Subcutaneous adipose tissue (tissue), 4 donors: Measurements from ENCODE around the gene CLIC1. TPM values are rescaled to one million over a fixed set of nuclear protein-coding genes. Genes with fewer than 3 reads are reported as not detected.

ENCODE experiments used
- total RNA-seq, 4 donors: library from RNA; depleted of rRNA; stranded (reverse); fragments of >200 nt; gene quantifications; one replicate each; pipeline ENCODE4 v1.1.0, GENCODE V29; 2016
- TF ChIP-seq, protein P1 (sequence below): fragments of 450-650 bp; IDR thresholded peaks from one replicate; pipeline ENCODE4 v1.5.1; 2016; ENCODE audit warnings: low read depth, mild to moderate bottlenecking, control low read depth, antibody characterized with exemption, moderate library complexity

The CLIC1 gene
- total RNA-seq, 4 donors from 2014 or later, result 181 to 503 (median 311) TPM

DNA sequence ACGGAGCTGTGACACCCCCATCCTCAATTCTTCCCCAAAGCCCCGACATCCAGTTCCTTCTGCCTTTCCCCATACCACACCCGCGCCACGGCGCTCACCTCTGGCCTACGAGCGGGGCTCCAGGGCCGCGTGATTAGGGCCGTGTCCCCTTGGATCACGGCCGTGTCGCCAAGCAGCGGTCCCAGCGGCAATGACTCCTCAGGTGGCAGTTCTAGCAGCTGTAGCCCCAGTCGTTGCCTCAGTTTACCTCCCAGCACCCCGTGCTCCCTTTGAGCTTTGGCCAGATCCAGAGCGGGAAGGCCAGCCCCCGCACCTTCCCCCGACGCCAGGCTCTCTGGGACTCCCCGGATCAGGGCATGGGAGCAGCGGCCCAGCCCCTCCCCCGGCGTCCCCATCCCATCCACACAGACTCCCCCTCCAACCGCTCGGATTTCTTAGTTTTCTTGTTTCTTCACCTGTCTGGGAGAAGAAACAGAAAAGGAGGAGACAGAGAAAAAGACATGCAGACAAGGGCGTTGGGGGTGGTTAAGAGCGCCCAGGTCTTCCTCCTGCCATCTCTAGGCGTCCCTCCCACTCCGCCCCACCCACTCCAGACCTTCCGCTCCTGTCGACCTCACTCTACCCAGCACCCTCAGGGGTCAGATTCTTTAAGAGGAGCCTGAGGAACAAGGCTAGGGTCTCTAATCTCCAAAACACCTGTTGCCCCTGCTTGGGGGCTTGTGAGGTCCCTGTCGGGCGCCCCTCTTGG is 7.4 kb downstream of the CLIC1 start, which contains the start of gene DDAH2:
Gene DDAH2 (minus strand): TSS at position 533 of the 748 bp plus-strand sequence. CDS start 138 bp downstream, at position 395.
- TF ChIP-seq, protein P1, sequence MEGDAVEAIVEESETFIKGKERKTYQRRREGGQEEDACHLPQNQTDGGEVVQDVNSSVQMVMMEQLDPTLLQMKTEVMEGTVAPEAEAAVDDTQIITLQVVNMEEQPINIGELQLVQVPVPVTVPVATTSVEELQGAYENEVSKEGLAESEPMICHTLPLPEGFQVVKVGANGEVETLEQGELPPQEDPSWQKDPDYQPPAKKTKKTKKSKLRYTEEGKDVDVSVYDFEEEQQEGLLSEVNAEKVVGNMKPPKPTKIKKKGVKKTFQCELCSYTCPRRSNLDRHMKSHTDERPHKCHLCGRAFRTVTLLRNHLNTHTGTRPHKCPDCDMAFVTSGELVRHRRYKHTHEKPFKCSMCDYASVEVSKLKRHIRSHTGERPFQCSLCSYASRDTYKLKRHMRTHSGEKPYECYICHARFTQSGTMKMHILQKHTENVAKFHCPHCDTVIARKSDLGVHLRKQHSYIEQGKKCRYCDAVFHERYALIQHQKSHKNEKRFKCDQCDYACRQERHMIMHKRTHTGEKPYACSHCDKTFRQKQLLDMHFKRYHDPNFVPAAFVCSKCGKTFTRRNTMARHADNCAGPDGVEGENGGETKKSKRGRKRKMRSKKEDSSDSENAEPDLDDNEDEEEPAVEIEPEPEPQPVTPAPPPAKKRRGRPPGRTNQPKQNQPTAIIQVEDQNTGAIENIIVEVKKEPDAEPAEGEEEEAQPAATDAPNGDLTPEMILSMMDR, result no peak

DNA sequence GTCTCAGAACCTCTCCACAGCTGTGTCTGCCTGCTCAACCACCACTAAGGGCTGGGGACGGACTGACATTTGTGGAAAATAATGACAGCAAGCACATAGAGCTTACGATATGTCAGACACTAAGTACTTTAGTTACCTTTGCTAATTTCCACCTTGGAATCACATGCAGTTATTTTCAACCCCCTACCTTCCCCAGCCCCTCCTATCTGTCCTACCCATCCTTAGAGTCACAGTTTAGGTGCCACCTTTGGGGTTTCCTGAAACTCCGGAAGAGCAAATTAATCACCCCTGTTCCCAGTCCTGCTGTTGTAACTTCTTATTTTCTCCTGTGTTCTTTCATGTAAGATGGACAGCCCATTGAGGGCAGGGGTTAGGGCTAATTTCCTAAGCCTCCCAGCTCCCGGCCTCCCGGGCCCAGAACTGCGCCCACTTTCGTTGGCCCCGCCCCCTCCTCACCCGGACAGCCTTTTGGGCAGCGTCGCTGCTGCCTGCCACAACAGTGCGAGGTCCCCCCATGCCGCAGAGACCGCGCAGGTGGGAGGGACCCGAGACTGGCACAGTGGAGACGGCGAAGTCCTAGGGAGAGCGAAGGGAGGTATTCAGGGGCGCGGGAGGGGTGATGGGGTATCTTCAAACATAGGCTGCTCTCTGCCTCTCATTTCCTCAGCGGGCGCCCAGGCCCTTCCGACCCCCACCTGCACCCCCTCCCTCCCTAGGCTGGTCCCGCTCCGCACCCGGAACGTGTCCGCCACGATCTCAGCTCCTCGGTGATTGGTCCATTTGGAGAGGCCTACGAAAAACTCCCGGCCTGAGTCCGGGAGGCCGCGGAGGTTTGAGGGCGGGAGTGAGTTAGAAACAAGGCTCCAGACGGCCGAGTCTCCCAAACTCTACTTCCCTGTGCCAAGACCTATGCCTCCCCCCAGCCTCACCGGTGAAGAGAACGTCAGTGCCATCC is 8.3 kb downstream of the CLIC1 start:
- TF ChIP-seq, protein P1, result no peak

DNA sequence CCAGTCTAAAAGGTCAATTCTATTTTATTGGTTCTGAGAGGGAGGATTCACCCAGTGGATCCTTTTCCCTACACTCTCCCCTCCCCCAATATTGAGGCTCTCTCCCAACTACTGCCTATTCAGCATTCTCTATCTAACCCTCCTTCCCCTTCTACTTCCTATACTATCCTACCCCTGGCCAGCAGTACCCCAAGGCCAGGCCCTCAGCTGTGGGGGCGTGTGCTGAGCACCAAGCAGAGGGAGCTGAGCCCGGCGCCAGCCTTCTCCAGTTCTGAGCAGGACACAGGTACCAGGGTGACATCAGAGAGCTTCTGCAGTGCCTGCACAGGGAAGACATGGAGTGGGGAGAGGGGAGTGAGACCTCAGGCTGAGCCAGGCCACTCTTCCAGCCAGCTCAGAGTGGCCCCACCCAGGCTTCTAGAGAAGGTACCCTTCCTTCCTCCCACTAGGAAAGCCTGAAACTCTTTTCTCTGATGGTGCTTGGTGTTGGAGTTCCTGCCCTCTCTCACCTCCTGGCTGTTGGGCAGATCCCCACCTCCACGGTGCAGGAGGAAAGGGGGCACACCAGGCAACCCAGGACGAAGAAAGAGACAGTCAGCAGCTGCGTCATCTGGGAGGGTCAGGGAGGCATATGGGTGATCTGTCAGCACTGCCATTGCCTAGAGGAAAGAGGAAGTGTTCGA is 9.2 kb downstream of the CLIC1 start:
- TF ChIP-seq, protein P1, result no peak

DNA sequence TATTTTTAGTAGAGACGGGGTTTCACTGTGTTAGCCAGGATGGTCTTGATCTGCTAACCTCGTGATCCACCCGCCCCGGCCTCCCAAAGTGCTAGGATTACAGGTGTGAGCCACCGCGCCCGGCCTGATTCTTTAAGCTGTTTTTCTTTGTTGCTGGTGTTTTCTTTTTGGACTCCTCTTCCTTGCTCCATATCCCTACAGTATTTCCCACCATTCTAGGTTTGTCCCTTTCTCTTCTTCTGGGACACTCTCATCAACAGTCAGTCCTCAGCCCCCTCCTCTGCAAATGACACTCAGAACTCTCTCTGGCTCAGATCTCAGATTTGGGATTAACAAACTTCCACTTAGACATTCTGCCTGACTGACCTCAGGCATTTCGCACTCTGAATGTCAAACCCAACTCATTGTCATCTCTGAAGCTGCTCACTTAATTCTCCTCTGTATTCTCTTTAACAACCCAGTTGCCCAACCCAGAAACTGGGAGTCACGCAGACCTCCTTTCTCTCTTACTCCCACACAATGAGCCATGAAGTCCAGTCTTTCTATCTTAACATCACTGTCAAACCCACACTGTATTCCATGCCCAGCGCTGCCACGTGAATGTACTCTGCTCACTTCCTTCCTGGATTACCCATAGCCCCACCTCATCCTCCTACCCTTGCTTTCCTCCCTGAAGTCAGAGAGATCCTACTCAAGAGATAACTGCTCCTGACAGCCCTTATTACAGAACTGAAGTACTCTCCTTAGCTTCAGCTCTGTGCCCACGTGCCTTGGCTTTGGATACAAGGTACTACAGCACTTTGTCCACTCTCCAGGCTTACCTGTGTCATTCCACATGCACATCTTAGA is 10.6 kb downstream of the CLIC1 start:
- TF ChIP-seq, protein P1, result no peak

DNA sequence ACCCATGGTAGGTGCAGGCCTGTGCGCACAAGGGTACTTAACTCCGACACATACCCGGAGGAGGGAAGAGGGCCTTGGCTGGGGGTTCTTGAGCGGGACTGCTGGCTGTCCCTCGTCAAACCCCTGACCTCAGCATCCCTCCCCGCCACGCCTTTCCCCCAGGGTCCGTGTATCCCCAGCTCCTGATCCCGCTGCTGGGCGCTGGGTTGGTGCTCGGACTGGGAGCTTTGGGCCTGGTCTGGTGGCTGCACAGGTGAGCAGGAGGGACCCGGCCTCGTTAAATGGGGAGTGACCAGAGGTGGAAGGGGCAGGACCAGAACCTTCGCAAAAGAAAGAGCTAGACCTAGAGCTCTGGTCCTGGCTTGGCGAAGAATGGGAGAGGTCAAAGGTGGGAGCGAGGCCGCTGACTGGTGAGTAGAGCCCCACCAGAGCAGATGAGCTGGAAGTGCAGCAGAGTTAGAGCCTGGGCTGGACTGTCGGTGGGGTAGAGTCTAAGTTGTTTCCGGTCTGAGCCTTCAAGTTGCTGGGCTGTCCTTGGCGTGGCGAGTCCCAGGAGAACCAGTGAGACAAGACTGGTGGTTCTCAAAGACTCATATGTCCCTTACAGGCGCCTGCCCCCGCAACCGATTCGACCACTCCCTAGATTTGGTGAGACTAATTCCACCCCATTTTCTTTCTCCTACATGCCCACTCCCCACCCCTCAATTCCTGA is 12.2 kb downstream of the CLIC1 start:
- TF ChIP-seq, protein P1, result no peak
